ENCODE results near the gene TTC33.
"Not testable (repeated sequence)": the region's sequence is repeated elsewhere in the genome, so short reads cannot be mapped to it uniquely, and the experiment has no call there.

TTC33 gene

GRCh38 chr5:40779561-40779960, 23.8 kb upstream of the TTC33 start:
- no peak for DNase-seq

- DNase-seq, result no peak
These were observed 22.4 kb upstream of the TTC33 start for GRCh38 chr5:40778133-40778532.

GRCh38 chr5:40776658-40776977, 20.9 kb upstream of the TTC33 start:
- no peak for DNase-seq

GRCh38 chr5:40775846-40776657, 20.3 kb upstream of the TTC33 start:
- DNase-seq, result no peak

- no peak for DNase-seq
These were observed 19.5 kb upstream of the TTC33 start for GRCh38 chr5:40775085-40775845.

- DNase-seq, result no peak
These were observed 18.9 kb upstream of the TTC33 start for GRCh38 chr5:40774623-40775022.

GRCh38 chr5:40770764-40771163, 15.0 kb upstream of the TTC33 start:
- no peak for DNase-seq

GRCh38 chr5:40762705-40763104, 6.9 kb upstream of the TTC33 start:
- DNase-seq, result no peak

GRCh38 chr5:40757400-40757799, 1.6 kb upstream of the TTC33 start:
- no peak for DNase-seq

GRCh38 chr5:40755093-40755406, 711 bp downstream of the TTC33 start:
- DNase-seq, result peak; percentile 80

GRCh38 chr5:40754381-40755092, 1.2 kb downstream of the TTC33 start:
- DNase-seq, result peak; percentile 51

GRCh38 chr5:40746703-40747102, 9.1 kb downstream of the TTC33 start:
- DNase-seq, result no peak

- no peak for DNase-seq
These were observed 12.0 kb downstream of the TTC33 start for GRCh38 chr5:40743771-40744170.

- DNase-seq, result no peak
These were observed 17.3 kb downstream of the TTC33 start for GRCh38 chr5:40738502-40738901.

- peak; percentile 71 for DNase-seq
These were observed 19.5 kb downstream of the TTC33 start for GRCh38 chr5:40736103-40736875.

- DNase-seq, result no peak
These were observed 20.2 kb downstream of the TTC33 start for GRCh38 chr5:40735609-40736008.

- peak; percentile 30 for DNase-seq
These were observed 20.8 kb downstream of the TTC33 start for GRCh38 chr5:40734986-40735385.

GRCh38 chr5:40733879-40734563, 21.7 kb downstream of the TTC33 start:
- no peak for DNase-seq

- DNase-seq, result no peak
These were observed 22.3 kb downstream of the TTC33 start for GRCh38 chr5:40733434-40733833.

- DNase-seq, result not testable (repeated sequence)
These were observed 33.3 kb downstream of the TTC33 start for GRCh38 chr5:40722497-40722911.

GRCh38 chr5:40720069-40720468, 35.7 kb downstream of the TTC33 start:
- no peak for DNase-seq

GRCh38 chr5:40717281-40717680, 38.5 kb downstream of the TTC33 start:
- no peak for DNase-seq

GRCh38 chr5:40716590-40716989, 39.2 kb downstream of the TTC33 start:
- no peak for DNase-seq
